ENCODE measurements around the gene PPM1F.

PPM1F gene

DNA sequence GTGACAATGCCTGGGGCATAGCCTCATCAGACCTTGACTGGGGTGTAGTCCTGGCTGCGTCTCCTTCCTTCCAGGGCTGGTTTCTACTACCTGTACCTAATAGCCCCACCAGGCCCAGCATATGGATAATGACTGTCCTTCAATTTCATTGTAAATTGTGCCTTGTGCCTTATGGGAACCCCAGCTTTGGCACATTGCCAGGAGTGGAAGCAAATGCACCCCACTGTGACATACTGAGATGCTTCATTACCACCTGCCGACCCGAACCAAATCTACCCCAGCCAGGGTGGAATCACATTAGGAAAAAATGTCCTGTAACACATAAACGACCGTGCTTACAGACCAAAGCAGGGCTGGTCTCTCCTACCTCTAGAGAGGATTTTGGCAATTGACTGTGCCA, 22.6 kb upstream of the PPM1F start:
- no peak for DNase-seq

DNA sequence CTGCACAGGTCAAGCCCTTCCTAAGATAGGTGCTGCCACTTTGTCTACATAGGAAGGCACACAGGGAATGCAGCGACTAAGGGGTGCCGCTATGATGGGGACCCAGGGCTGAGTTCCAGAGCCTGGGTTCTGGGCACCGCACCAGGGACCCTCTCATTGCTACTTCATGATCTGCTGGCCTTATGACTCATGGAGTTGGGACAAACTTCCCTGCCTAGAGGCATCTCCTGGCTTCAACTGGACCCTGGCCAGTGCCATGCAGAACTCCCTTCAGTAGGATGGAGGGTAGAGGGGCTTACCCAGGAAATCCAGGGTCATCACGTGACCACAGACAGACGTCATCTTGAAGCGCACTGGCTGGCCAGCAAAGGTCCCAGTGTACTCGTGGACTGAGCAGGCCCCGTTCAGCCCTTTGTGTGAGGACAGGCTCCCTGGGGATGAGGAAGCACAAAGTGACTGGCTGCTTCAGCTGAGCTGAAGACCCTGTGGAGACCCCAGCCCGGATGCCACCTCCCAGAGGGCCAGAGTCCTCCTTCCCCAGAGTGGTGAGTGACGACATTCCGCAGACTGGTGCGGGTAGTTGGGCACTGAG, 21.5 kb upstream of the PPM1F start:
- DNase-seq: no peak

DNA sequence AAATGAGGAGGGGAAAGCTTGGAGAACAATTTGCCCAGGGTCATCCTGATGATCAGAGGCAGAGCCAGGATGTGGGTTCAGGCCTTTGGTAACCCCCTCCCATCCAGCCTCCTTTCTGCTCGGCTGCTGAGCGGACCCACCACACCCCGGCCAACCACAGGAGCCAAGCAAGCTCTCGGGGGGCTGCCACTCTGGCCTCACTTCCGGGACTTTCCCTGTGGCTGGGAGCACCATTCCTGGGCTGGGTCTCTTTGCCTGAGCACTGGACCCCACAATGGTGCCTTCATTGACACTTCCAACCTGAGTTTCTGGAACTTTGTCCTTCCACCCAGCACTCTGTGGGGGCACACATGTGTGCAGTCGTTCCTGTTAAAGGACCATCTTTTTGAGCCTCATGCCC, 20.2 kb upstream of the PPM1F start:
- no peak for DNase-seq

DNA sequence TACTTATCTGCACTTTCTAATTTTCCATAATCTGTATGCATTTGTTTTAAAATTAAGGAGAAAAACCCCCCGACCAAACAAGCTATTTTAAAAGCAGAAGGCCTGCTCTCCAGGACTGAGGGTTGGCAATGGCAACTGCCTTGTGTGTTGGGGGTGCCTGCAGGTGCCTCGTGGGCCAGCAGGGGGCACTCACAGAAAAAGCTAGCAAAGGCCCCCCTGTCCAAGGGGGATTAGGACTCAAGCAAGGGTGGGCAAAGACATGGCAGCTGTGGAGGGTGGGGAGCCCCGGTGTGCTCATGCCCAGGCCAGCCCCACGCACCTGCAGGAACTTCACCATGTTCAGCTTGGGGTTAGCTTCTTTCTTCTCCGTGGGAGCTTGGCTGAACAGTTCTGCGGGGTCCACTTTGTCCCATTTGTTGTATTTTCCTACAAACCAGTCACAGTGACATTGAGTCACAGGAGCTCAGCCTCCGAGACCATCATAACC, 19.7 kb upstream of the PPM1F start:
- no peak for DNase-seq

DNA sequence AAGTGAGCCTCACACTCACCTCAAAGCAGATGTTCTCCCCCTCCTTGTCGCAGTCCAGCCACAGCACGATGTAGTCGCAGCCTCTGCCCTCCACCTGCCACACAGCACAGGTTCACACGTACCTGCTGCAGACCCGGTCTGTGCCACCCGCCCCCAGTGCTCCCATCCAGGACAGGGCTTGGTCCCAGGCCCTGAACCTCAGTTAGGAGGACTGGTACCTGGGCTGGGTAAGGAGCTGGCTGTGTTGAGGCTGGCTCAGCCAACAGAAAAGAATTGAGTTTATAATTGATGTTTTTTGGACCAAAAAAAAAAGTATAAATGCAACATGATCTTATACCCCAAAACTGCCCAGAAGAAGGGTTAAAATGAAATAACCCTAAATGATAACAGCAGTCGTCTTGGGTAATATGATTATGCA, 19.2 kb upstream of the PPM1F start:
- no peak for DNase-seq

DNA sequence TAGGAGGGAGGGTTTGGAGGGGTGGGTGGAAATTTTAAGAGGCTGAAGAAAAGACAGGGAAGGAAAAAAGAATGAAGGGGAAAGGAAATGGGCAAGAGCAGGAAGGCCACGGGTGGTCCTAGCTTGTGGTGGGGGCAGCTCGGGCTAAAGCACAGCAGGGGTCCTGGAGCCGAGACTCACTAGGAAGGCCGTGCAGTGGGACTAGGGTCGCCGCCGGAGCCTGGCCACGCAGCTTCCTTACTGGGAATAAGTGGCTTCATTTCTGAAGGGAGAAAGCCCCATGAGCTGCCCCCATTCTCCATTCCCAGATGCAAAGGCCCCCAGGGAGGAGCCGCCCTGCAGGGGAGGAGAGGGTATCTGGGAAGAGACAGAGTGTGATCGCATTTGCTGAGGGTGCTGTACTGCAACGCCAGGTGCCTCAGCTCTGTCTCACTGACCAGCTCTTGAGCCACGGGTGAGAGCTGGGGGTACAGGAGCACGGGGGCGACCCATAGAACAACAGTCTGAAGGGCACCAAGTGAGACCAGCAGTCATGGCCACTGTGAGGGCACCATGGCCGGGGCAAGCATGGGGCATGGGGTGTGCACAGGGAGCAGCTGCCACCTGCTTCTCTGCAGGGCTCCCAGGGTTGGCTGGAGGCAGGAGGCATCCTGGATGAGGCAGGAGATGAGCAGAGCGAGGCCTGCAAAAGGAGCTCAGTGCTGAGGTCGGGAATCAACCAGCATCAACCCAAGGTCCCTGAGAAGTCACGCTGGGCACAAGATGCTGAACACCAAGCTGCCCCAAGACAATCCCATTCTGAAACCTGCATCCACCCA, 18.4 kb upstream of the PPM1F start:
- no peak for DNase-seq

DNA sequence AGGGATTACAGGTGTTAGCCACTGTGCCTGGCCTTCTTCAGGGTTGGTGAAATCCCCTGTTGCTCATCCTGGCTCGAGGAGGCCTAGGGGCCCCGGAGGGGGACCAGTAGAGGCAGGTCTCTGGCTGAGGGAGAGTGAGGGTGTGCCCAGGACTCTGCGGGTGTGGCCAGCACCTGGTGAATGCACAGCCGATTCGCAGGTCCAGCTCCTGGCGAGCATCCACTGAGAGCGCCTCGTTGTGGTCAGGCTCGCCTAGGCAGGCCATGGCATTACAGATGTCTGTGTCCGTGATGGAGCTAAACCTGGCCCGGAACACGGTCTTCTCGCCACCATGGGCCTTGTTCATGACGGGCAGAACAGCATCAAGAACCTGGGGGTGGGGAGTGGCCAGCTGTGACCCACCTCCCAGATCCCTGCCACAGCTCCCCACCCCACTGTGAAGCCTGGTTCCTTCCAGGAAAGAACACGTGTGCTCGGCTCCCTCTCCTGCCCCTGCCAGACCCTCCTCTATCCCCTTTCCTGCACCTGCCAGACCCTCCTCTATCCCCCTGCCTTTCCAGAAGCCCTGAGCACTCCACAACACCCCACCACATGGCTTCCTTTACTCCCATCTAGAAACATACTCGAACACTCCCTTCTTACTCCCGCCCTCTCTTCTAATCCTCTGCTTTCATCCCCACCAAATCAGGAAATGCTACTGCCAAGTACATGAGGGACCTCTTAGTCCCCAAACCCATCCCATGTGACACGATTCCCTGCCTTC, 17.6 kb upstream of the PPM1F start:
- DNase-seq: no peak

DNA sequence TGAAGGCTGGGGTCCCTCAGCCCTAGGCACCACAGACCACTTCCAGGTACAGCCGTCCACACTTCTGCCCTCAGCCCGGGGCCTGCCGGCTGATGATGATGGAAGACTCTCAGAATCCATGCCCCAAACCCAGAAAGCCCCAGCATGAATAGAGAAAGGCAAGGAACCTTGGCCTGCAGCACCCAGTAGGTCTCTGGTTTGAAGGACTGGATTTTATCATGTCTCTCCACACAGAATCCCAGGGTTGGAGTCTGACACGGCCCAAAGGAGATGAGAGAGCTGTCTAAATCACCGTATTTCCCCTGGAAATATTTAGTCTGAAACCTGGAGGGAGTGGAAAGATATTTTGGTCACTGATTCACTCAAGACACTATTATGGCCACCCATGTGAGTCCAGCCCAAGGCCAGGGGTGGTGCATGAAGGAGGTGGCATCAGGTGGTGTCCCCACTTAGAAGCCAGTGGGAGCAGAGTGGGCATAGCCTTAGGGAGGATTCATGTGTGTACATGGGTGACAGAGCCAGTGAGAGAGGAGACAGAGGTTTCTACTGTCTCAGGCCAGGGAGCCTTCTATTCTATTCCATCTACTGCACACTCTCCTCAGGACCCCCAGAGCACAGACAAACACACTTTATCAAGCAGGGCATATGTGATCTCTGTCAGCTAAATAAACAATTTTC, 15.9 kb upstream of the PPM1F start:
- DNase-seq: no peak

DNA sequence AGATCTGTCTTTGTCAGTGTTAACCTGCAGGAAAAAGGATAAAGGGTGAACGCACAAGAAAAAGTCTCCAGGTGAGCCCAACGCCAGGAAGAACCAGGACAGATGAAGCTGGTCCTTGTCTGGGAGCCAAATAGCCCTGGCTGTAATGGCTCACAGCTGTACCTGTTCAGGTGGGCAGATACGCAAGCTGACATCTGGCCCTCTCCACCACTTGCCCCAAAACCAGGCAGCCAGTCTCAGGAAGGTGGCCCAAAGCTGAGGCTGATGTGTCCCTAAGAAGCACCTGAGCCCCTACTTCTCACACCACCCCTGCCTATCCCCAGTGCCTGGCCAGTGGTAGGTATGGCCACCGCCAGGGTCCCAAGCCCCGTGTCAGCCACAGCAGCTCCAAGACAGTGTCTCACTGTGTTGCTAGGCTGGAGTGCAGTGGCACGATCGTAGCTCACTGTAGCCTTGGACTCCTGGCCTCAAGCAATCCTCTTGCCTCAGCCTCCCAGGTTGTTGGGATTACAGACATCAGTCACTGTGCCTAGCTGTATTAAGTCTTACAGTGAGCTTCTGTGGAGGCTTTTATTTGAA, 15.1 kb upstream of the PPM1F start:
- no peak for DNase-seq

DNA sequence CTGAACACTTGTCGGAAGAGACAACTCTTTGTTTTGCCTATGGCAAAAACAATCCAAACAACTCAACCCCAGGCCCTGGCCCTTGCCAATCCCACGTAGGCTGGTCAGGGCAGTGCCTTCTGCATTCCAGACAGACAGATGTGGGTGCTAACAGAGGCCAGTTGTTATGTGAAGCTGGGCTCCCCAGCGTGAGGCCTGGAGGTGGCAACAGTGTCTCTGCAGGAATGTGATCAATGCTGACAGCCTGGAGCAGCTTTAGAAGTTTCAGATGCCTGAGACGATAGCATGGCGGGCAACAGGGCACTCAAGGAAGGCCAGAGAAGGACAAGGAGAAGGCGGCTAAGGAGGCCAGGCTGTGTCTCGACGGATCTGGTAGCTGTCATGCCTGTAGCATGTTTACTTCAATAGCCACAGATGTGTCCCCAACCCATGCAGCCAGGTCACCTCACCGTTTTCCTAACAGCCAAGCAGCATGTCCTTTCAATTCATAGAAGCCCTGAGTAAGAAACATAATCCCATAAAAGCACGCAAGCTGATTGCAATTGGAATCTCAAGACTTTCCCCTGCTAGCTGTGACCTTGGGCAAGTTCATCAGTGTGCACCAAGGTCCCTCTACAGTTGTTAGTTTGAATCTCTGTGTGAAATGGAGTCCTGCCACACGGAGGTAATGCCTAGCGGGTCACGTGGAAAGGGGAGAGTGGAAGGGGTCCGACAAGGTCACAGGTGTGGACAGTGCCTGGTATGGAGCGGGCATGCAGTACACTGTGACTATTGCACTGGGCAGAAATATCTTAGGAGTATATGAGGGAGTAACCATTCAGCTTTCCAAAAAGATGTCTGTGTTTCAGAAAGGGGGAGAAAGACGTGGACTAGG, 14.2 kb upstream of the PPM1F start:
- no peak for DNase-seq

DNA sequence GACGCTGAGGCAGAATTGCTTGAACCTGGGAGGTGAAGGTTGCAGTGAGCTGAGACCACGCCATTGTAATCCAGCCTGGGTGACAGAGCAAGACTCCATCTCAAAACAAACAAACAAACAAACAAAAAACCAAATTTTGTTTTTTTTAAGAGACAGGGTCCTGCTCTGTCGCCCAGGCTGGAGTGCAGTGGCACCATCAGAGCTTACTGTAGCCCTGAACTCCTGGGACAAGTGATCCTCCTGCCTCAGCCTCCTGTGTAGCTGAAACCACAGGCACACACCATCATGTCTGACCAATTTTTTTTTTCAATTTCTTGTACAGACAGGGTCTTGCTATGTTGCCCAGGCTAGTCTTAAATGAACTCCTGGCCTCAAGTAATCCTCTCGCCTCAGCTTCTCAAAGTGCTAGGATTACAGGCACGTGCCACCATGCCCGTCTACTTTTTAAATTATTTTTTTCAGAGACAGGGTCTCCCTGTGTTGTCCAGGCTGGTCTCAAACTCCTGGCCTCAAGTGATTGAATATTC, 13.2 kb upstream of the PPM1F start:
- DNase-seq: no peak

DNA sequence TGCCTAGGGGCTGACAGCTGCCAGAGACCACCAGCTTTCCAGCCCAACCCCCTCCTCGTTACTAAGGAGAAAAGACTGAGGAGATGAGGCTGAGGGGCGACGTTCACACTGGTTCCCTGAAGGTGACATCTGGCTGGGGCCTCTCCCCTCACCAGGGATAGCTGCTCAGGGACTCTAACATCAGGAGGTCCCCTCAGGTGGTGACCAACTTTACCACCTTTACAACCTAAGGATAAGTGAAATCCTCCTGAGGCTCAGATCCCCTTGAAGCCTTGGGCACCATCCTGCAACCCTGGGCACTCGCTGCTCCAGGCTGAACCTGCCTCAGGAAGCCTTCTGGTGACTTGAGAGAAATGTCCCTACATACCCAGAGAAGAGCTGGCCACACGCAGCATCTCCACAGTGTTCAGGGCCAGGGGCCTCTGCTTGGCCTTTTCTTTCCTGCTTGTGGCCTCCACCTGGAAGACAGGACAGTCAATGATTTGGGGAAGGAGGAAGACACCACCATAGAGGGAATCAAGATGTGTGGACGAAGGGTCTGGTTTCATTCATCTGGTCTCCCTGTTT, 12.4 kb upstream of the PPM1F start:
- DNase-seq: no peak

DNA sequence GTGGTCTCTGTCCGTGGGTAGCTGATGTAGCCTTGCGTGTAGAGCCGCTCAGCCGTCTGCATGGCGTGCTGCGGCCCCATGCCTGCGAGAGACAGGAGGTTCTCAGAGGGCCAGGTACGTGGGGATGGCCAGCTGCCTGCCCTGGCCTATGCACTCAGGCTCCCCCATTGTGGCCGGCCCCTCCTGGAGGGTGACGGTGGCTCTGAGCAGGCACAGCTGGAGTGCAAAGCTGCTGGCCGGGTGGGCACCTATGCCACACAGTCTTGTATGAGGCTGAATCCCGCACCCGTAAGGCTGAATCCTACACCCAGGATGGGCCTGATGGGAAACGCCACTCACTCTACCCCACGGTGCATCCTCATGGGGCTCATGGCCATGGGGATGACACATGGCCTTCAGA, 11.6 kb upstream of the PPM1F start:
- DNase-seq: no peak

DNA sequence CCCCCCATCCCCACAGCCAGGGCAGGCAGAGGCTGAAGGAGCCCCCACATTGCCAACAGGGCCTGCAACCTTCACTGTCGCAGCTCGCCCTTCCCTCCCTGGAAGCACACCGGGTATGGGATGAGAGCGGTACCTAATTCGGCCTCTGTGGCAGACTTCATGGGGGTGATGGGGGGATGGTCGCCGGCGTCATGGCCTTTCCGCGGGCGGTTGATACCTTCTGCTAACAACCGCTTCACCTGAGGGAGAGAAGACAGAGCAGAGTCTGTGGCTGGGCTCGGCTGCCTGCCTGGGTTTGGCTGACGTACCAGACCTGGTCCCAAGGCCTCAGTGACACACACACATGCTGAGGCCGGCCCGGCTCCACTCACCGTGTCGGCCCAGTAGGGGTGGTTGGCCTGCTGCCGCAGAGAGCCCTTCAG, 11.2 kb upstream of the PPM1F start:
- DNase-seq: no peak

DNA sequence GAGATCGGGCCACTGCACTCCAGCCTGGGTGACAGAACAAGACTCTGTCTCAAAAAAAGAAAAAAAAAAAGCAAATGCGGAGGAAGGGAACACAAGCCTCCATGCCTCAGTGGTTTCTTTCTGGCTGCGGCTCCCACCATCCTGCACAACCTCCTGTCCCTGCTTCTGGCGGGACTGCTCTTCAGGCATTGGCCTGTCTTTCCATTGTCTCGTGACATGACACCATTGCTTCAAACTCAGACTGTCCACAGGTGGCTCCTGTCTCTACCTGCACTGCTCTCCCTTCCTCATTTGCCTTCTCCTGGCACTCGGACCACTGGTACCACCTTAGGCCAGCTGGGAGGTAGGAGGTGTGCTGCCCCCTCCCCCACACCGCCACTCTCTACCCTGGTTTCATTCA, 10.6 kb upstream of the PPM1F start:
- DNase-seq: no peak

DNA sequence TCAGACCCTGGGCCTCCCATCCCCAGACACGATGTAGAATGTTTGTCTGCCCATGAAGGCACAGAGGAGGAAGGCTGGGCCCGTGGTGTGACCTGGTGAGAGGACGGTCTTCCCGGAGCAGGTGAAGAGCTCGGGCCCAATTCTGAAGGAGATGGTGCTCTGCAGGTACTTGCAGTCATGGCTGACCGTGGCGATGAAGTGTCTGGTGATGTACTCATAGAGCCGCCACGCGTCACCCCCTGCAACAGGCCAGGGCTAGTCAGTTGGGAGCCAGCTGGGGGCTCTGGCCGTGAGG, 10.0 kb upstream of the PPM1F start:
- DNase-seq: no peak

DNA sequence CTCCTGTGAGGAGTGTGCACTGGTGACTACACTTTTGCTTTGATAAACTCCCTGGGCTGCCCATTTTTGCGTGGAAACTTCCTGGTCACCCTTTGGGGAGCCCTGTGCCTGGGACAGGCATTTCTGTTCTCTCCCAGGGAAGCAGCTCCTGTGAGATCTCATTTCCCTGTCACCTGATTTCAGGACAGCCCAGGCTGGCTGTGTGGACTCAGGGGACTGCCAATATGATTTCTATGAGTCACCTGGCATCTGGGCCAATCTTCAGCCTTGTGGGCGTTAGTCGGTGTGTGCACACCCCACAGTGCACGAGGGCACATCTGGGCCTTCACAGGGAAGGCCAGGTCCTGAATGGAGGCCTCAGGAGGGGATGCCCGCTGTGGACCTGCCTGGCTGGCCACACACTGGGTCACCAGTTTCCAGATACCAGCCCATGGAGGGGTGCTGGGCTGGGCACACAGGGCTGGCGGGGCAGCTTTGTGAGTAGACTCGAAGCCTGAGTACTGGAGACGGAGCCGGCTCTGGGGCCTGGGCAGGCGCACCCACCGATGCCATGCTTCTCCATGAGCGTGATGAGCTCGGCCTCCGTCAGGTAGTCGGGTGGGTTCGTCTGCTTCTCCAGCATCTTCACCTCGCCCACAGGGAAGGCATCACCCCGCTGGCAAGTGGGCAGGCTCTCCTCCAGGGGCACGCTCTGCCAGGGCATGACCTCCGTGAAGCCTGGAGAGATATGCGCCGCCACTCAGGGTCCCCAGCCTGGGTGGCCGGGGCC, 9.4 kb upstream of the PPM1F start:
- no peak for DNase-seq

DNA sequence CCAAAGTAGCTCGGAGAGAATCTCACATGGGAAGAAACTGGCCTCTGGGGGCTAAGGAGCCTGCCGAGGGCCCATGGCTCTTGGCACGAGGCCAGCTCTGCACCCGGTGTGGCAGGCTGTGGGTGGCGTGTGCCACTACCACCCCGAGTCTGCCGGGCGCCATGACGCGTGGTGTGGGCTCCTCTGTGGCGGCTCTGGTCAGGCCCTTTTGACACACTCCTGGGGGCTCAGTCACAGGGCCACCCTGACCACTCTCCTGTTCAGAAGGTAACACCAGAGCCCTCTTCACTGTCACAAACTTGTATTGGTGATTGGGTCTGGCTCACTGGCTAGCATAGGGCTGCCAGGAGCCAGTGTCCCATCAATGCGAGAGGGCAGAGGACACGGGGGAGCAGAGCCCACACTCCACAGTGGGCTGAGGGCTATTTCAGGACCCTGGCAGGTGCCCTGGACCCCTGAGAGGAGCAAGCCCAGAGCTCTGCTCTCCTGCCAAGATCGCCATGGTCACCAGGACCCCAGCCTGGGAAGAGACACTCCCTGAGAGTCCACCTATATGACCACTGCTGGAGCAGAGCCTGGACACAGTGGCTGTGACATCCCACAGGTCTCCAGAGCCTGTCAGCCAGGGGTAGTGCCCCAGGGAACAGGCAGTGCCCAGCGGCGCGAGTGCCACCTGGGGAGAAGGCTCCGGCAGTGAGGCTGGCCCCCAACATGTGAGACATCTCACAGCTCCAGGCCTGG, 8.6 kb upstream of the PPM1F start:
- DNase-seq: no peak

DNA sequence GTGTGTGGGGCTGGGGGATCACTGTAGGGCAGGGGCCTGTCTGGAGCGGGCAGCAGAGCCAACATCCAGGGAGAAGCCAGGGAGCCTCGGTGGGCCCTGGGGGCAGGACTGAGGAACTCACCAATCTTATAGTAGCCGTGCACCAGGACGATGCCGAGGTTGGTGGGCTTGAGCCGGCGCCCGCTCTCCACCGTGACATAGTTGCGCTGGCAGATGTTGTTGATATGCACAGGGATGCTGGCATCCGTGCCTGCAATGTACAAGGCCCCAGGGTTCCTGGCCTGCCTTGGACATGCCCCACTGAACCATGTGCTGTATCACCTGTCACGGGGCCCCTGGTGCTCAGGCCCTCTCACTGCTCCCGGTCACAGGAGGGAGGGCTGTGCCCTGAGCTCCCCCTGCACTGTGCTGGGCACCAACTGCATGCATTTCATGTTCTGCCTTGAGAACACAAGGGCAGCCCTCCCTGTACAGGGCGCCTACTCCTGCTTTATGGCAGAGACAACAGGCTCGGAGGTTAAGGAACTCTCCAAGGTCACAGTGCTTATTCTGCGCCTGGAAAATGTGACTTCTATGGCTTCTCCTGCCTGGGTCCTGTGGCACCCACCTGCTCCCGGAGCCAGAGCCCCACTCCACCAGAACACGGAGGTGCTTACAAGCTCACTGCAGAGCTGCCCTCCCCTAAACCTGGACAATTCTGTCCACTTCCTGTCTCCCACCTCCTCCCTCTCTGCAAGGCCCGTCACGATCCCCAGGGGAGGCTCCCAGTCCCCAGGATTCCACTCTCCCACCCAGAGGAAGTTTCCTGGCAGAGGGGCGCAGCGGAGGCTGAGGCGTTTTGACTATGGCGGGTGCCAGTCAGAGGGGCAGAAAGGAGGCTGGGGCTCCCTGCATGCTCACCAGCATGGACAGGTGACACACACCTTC, 7.8 kb upstream of the PPM1F start:
- no peak for DNase-seq

Measured in SIG-M5 (cell line).